GM18907 (cell line): ENCODE results near the gene TAF6.
A peak's percentile ranks its signal among the peaks of the same experiment; 100 is the strongest.

Experiments
- ATAC-seq: cut with Tn5 transposase; IDR thresholded peaks from one replicate; pipeline ENCODE4 v1.9.1; 2021; ENCODE audit warnings: mild to moderate bottlenecking, moderate library complexity; ENCODE audit not compliant: unreplicated experiment

TAF6 gene

DNA sequence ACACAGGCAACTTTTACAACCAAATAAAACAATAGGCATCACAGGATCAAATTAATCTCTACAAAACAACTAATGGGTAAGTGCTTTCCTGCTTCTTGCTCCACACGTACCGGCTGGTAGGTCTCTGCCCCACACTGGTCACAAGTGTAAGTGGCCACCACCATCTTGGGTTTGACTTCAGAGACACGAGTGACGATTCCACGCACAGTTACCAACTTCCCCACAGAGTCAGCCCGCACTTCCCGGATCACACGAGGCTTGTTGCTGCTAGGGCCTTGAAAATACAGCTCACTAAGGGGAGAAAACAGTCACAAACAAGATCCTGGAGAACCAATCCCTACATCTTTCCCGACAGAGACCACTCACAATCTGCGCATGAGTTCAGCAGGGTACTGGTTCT is 20.2 kb downstream of the TAF6 start:
- ATAC-seq, result no peak

DNA sequence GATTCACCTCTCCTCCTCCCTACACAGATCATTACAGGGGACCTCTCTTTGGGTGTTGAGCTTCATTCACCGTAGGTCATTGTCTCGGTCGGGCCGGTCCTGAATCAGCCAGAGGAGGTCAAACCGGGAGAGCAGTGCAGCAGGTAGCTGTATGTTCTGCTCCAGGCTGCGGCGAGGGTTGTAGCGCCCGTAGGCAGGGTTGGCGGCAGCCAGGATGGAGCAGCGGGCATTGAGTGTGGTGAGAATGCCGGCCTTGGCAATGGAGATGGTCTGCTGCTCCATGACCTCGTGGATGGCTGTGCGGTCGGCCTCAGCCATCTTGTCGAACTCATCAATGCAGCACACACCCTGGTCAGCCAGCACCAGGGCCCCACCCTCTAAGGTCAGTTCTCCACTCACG is 23.5 kb downstream of the TAF6 start:
- ATAC-seq, result no peak

DNA sequence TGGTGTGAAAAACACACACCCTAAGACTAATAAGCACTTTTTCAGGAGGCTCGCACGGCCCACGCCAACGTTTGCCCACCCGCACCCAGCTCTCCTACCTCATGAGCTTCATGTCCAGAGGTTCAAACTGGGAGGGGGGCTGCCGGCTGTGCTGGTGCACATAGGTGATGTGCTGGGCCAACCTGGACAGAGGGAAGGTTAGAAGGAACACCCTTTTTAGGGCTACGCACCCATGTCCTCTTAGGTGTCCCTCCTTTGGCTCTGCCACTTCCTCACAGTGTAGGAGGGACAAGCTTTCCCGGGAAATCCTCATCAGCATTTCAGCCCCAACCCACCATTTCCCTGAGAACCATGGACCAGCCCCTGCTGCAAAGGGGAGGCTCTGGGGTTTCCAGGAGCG is 23.9 kb downstream of the TAF6 start:
- ATAC-seq, result no peak

DNA sequence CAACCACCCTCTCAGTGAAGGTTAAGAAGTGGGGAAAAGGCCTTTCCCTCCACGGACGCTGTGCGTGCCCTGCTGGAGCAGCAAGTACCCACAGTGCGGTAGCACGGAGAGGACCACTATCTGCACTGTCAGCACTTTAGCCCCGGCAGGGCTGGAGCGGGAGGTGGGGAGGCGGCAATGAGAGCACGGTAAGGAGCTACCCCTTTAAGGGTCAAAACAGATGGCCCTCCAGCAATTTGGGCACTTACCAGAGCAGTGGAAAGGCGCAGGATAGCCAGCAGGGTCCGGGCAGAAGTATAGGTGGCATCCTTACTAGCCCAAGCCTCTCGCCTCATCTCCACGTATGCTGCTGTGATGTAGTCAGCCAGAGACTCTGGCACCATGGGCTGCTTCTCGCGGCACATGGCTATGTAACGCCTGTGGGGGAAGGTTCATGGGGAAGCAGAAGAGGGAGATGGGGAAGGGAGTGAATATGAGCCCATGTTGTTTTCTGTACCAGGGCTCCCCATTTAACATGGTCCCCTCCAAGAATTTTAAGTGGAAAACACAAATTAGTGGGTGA is 25.2 kb downstream of the TAF6 start:
- ATAC-seq, result no peak

DNA sequence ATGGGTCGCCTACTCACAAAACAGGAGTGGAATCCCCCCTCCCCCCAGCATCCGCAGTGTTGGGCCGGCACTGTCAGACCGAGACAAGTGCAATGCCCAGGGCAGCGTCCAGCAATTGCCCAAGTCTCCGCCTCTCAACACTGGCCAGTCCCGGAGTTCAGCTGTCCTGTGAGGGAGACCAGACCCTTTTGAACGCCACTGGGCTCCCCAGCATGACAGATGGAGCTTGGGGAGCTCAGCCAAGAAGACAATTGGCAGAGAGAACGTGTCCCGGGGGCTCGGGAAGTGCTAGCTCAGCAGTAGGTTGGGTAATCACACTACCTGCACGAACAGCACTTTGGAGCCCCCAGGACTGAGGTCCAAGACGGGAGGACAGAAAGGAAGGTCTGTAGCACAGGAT is 25.7 kb downstream of the TAF6 start:
- no peak for ATAC-seq

DNA sequence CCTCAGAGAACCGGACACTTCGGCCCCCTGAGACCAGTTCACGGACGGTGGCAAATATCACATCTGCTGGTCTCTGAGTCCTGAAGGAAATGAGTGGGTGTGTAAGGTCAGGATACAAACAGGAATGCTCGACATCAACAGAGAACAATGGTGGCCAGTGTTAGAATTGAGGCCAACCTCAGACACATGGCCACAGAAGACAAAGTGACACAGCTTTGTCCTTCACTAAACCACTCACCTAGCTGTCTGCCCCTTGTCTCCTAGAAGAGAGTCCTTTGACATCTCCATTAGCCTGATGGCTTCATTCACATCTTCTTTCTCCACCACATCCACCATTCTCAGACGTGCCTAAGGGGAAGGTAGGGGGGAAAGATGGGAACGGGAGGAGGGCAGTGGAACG is 26.1 kb downstream of the TAF6 start:
- no peak for ATAC-seq

DNA sequence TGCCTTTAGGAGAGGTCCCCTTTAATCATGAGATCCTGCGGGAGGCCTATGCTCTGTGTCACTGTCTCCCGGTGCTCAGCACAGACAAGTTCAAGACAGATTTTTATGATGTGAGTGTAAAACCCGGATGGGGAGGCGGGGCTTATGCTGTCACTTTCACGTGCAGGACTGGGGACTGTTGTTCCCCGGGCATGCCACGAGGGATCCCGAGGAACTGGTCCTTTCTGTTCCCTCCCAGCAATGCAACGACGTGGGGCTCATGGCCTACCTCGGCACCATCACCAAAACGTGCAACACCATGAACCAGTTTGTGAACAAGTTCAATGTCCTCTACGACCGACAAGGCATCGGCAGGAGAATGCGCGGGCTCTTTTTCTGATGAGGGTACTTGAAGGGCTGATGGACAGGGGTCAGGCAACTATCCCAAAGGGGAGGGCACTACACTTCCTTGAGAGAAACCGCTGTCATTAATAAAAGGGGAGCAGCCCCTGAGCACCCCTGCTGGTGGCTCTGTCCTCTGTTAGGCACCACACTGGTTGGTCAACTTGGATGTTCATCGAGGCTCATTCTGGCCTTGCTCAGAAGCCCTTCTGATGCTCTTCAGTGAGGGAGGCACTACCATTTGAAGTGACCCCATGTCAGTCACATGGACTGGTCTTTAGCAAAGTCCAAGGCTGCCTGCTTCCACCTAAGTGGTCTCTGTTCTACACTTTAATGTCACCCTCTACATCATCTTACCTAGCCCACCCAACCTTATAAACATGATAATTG is 27.6 kb downstream of the TAF6 start:
- ATAC-seq, result no peak

DNA sequence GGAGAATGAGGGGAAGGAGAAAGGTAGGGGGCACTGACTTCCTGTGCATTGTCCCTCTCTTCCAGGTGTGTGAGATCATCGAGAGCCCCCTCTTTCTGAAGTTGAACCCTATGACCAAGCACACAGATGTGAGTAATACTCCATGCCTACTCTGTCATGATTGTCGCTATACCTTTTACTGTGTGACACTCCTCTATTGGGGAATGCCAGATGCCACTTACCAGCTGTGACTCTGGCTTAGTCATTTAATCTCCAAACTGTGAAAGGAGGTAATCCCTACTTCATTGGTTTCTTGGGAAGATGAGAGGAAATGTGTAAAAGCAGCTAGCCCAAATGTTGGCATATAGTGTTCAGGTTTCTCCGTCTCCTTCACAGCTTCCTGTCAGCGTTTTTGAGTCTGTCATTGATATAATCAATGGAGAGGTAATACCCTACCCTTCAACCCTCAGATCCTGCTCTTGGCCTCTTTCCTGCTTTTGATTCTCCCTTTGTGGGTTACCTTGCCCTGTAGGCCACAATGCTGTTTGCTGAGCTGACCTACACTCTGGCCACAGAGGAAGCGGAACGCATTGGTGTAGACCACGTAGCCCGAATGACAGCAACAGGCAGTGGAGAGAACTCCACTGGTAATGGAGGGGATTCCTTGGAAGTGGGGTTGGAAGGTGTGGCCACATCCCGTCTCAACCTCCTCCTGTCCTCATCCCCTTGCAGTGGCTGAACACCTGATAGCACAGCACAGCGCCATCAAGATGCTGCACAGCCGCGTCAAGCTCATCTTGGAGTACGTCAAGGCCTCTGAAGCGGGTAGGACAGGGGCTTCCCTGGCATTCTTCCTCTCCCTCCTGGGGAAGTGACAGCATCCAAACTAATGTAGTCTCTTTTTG is 28.4 kb downstream of the TAF6 start:
- no peak for ATAC-seq

DNA sequence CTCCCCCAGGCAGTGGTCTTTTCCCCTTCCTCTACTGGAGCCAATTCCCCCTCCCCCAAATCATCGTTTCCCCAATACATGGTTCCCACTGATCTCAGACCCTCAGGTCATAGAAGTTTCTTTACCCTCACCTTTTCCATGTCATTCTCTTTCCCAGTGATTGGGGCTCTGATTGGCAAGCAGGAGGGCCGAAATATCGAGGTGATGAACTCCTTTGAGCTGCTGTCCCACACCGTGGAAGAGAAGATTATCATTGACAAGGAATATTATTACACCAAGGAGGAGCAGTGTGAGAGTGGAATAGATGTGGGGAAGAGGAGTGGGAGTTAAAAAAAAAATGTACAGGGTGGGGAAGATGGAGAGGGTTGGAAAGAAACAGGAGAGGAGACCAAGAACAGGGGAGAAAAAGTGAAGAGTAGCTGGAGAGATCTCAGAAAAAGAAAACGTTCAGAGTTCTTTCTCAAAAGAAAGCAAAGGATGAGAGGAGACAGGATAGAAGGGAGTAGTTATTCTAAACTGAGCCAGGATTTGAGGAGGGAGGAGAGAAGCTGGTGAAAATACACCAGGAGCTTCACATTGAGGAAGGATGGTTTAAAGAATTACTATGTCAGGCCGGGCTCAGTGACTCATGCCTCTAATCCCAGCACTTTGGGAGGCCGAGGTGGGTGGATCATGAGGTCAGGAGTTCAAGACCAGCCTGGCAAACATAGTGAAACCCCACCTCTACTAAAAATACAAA is 29.5 kb downstream of the TAF6 start:
- no peak for ATAC-seq

DNA sequence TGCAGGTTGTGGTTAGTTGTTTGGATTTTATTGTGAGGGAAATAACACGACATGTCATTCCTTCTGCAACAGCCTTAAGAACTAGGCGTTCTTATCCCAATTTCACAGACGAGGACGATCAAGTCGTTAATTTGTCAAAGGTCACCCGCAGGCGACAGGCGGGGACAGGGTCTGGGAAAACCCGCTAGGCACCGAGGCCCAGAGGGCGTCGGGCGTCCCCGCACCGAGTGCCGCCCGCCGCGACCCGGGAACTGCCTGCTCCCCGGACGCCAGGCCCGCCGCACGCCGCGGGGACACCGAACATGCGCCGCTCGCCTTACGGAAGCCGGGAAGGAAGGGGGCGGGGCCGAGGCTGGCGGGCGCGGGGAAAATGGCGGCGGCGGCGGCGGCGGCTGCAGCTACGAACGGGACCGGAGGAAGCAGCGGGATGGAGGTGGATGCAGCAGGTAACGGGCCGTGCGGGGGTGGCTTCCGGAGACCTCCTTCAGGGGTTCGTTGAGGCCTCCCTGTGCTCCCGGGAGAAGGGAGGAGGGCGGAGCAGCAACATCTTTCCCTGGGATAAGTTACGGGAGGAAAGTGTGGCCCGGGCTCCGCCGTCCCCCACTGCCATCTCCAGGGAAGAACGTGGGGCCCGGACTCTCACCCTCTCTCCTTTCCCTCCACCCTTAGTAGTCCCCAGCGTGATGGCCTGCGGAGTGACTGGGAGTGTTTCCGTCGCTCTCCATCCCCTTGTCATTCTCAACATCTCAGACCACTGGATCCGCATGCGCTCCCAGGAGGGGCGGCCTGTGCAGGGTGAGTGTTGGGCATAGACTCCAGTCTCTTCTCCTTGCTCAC is 30.3 kb downstream of the TAF6 start, which contains the start of gene COPS6:
TSS of gene COPS6 (plus strand) at position 349 of the 837 bp plus-strand sequence. CDS start at position 371, 22 bp downstream.
- peak; percentile 53 for ATAC-seq

DNA sequence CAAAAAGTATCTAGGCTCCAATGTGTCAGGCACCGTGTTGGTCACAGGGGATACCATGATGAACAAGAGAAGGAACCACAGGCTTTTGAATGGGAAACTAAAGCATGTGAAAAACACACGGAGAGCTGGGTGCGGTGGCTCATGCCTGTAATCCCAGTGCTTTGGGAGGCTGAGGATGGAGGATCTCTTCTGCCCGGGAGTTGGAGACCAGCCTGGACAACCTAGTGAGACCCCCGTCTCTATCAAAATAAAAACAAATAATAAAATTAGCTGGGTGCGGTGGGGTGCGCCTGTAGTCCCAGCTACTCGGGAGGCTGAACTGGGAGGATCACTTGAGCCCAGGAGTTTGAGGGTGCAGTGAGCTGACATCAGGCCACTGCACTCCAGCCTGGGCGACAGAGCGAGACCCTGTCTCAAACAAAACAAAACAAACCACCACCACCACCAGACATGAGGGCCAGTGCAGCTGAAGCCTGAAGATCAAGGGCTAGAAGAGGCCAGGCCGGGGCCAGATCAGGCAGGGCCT is 31.0 kb downstream of the TAF6 start:
- no peak for ATAC-seq

DNA sequence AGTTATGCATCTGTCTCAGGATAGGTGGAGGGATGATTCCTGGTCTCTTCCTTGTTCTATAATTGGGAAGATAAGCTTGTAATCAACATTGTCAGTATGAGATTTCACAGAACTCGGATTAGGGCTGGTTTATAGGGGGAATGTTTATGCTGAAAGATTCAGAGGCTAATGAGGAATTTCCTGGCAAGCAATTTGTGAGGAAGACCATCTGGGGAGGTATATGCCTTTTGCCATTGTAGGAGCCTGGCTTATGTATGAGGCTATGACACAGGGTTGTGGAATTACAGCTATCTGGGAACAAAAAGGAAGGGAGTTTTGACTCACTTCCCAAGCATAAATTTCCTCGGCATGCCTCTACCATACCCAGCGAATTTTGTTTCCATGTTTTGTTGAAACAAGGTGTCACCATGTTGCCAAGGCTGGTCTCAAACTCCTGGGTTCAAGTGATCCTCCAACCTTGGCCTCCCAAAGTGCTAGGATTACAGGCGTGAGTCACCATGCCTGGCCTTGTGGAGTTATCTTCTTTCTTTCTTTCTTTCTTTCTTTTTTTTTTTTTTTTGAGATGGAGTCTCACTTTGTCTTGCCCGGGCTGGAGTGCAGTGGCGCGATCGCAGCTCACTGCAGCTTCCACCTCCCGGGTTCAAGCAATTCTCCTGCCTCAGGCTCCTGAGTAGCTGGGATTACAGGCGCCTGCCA is 32.0 kb downstream of the TAF6 start:
- no peak for ATAC-seq

DNA sequence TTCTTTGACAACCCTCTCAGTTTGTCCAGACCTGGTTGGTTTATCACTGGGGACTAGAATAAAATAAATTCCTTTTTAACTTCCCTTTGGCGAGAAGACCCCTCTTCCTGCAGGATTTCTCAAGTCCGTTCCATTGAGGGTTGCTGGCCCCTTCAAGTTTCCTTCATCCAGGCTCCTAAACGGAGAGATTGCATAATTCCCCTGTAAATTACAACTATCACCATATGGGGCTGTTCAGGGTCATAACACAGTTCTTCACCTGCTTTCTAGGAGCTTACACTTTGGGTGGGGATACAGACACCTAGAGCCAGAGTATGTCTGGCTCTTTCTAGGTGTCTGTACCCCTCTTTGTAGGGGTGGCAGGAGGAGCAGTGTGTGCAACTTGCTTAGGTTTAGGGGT is 33.6 kb downstream of the TAF6 start:
- no peak for ATAC-seq

DNA sequence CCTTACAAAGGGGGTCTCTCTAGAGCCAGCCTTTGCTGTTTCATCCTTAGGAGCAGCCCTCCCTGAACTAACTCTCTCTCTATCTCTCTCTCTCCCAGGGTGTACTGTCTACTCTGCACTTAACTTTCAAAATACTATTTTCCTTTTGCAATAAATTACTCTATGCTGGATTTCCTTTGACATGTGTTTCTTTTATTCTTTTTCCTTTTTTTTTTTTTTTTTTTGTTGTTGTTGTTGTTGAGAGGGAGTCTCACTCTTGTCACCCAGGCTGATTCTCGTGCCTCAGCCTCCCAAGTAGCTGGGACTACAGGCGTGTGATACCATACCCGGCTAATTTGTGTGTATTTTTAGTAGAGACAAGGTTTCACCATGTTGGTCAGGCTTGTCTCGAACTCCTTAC is 36.2 kb downstream of the TAF6 start:
- no peak for ATAC-seq

DNA sequence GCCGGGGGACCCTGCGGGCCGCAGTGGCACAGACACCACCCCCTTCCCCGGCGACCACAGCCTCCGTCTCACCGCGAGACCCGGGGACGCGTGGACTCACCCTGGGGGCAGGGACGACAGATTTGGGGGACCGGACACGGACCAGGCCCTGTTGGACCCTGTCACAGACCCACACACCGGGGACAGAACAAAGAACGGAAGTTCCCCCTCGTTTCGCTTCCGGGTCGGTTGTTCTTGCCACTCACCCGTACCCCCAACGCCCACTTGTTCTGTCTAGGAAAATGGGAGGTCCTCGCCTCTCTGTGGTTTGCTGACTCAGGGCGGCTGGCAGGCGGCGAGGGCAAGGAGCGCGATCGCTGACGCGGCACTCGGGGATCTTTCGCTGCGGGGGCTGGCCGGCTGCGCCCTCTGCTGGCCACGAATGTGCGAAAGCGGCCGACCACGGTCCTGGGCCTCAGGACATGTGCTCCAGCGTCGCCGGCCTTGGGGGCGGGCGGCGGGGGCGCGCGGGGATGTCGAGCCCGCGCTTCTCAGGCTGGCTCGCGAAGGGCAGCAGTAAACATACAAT is 37.5 kb downstream of the TAF6 start, which contains the start of gene ZNF3:
TSS of gene ZNF3 (minus strand) at position 189 of the 568 bp plus-strand sequence. CDS start 4,366 bp downstream, outside the sequence.
- peak; percentile 84 for ATAC-seq

DNA sequence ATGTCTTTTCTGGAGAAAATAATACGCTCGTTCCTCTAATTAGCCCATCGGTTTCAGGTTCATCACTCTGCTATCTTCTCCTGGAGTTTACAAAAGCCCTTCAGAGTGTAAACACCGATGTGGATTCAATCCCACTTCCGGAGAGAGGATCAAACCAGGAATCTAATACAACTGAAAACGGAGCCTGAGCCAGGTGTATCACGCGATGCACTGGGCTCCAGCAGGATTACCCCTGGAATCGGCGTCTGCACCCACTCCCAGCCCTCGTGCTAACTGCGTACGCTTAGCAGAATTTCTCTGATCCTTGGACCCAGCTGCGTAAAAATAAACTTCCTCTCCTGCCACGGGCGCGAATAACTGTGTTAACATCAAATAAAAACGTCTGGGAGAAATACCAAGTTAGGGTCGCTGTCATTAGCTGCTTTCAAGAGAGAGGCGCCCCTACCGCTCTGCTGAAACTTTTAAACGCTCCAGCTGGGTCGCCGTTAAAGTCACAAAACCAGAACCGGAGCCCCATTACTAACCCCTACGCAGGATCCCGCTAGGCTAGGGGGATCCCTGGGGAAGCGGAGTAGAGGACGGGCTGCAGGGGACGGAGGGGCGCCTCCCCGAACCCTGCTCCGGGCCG is 38.1 kb downstream of the TAF6 start:
- ATAC-seq, result no peak

DNA sequence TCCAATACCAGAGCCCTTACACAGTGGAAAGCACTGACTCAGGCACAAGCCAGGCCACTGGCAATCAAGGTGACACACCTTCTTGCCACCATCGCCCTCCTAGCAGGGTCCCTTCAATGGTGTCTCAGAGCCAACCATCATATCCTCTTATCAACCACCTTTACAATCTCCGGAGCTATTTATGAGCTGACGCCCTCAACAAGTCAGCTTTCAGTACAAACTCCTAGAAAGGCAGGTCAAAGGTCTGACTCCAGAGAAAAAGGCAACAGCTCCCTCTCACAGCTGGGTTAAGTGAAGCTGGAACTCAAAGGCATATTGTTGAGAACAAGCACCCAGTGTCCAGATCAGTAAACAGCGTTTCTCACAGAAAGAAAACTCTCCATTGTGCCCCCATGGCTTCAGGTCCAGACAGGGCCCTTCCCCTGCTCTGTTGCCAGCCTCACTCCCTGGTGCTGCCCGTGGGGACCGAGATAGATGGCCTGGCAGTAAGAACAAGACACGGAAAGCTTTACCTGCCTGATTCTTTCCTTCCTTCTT is 40.1 kb downstream of the TAF6 start:
- ATAC-seq, result no peak

DNA sequence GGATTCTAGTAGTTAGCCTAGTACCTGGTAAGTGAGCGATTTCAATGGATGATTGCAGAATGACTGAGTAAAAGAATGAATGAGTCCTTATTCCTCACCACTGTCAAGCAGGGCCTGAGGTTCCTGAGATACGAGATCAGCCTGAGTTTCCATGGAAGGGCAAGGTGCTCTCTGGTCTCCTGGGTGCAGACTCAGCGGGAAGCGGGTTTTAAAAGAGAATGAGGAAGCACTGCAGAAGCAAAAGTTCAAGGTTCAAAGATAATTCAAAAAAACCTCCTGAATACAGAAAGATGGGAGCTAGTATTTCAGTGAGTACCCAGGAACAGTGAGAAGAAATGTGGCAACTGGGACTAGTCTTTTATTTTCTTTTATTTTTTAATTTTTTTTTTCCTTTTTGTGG is 42.0 kb downstream of the TAF6 start:
- ATAC-seq, result no peak
